ENCODE results near the gene PLXNB3. TPM values are rescaled to one million over a fixed set of nuclear protein-coding genes. Genes with fewer than 3 reads are reported as not detected.
"Not testable (repeated sequence)": the region's sequence is repeated elsewhere in the genome, so short reads cannot be mapped to it uniquely, and the experiment has no call there.

The PLXNB3 gene
- total and polyA plus RNA-seq, 7 experiments from 2014 or later, result 0.45 to 1.6 (median 0.68) TPM; not detected in 4

- H3K4me3 ChIP-seq (ENCODE audit: low read length), result no peak overlapping the region
- no peak for DNase-seq
- H3K9me3 ChIP-seq (ENCODE audit: control insufficient read depth in 2 of 3, low read length in 3 of 3), result no peaks in the 10 kb centered on the region
- H3K27ac ChIP-seq (ENCODE audit: low read depth, low read length), result no peak overlapping the region
- Mint-ChIP-seq H3K36me3 (peaks cover 0 to 17% (median 4%) of the 10 kb centered on the region in 5 donors), H3K4me3 (no peak overlapping the region), H3K27me3 (no peaks in the 10 kb centered on the region), H3K27ac (no peak overlapping the region), H3K9me3 (no peaks in the 10 kb centered on the region), H3K4me1 (peaks cover 0 to 31% (median 24%) of the 10 kb centered on the region in 7 donors)
- H3K27me3 ChIP-seq (ENCODE audit: control insufficient read depth in 2 of 2, insufficient read depth in 2 of 2, low read length in 2 of 2), result no peaks in the 10 kb centered on the region
- peaks cover 0 to 8% (median 0%) of the 10 kb centered on the region in 3 experiments for H3K36me3 ChIP-seq (ENCODE audit: control insufficient read depth in 2 of 3, insufficient read depth in 3 of 3, low read length in 3 of 3)
- H3K4me1 ChIP-seq (ENCODE audit: control insufficient read depth in 2 of 2, insufficient read depth in 2 of 2, low read length in 2 of 2), result peaks cover 5 to 17% of the 10 kb centered on the region in 2 donors
- ChIA-PET CTCF (no interaction called here), POLR2A (interaction anchor here (2.0 kb wide), 1 partner anchor 11 kb away, joined by 5 read pairs; no protein-coding TSS in a partner anchor)
- intact Hi-C loops (cut with micrococcal nuclease), result no loop called here
- no peak for ATAC-seq
Measured at GRCh38 chrX:153738056-153738605, 25.9 kb upstream of the PLXNB3 start.

- Histone ChIP-seq H3K27me3 (ENCODE audit: control insufficient read depth in 2 of 2, insufficient read depth in 2 of 2, low read length in 2 of 2) (no peaks in the 10 kb centered on the region), H3K4me3 (ENCODE audit: low read length) (no peak overlapping the region), H3K4me1 (ENCODE audit: control insufficient read depth in 2 of 2, insufficient read depth in 2 of 2, low read length in 2 of 2) (peaks cover 5 to 17% of the 10 kb centered on the region in 2 donors), H3K36me3 (ENCODE audit: control insufficient read depth in 2 of 3, insufficient read depth in 3 of 3, low read length in 3 of 3) (peaks cover 0 to 8% (median 0%) of the 10 kb centered on the region in 3 experiments), H3K9me3 (ENCODE audit: control insufficient read depth in 2 of 3, low read length in 3 of 3) (no peaks in the 10 kb centered on the region), H3K27ac (ENCODE audit: low read depth, low read length) (peak overlapping the region; percentile 40)
- H3K27me3 Mint-ChIP-seq, result no peaks in the 10 kb centered on the region
- ATAC-seq (peak; percentile 64), DNase-seq (peak in 5 of 9 donors; percentile 32 to 45 (median 35))
- peak overlapping the region; percentile 45 to 86 (median 76) for H3K4me3 Mint-ChIP-seq
- intact Hi-C loops (cut with micrococcal nuclease), result loop anchor here in 1 of 2 donors (1.0 kb wide), 1 partner anchor 16 kb away; the partner anchor contains the start of genes ABCD1 and BCAP31
- ChIA-PET POLR2A (interaction anchor here (2.0 kb wide), 1 partner anchor 12 kb away, joined by 5 read pairs; no protein-coding TSS in a partner anchor), CTCF (interaction anchor here (0.6 kb wide), 1 partner anchor 267 kb away, joined by 3 read pairs; no protein-coding TSS in a partner anchor)
- peak overlapping the region; percentile 56 to 91 (median 78) for H3K27ac Mint-ChIP-seq
- peaks cover 0 to 13% (median 1%) of the 10 kb centered on the region in 5 donors for H3K36me3 Mint-ChIP-seq
- no peaks in the 10 kb centered on the region for H3K9me3 Mint-ChIP-seq
- peaks cover 0 to 34% (median 25%) of the 10 kb centered on the region in 7 donors for H3K4me1 Mint-ChIP-seq
Measured at GRCh38 chrX:153739754-153740486, 24.1 kb upstream of the PLXNB3 start.

DNA sequence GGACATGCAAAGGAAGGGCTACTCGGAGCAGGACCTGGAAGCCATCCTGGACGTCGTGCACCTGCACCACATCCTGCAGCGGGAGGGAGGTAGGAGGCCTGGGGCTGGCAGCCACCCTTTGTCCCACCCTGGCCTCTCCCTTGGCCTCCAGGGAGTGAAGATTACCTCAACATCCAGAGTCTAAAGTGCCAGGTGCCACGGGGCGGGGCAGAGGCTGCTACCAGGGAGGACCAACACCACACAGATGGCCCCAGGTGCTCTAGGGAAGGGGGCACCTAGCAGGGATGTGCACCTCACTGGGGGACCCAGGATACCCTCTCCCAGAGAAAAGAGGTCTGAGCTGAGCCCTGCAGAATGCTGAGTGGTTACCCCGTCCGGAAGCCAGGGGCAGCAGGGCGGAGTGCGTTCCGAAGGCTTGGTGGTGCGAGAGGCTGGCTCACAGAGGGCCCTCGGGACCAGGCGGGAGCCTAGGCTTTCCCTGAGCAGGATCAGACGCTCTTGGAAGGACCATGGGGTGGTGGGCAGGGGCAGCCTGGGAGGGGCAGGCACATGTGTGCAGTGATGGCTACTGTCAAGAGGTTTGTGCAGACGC lies 23.3 kb upstream of the PLXNB3 start:
- ATAC-seq (no peak), DNase-seq (no peak)
- ChIA-PET POLR2A (no interaction called here), CTCF (no interaction called here)
- Mint-ChIP-seq H3K27ac (peak overlapping the region; percentile 30 to 91 (median 78)), H3K4me1 (peaks cover 0 to 35% (median 18%) of the 10 kb centered on the region in 7 donors), H3K9me3 (no peaks in the 10 kb centered on the region), H3K36me3 (peaks cover 0 to 6% (median 0%) of the 10 kb centered on the region in 5 donors), H3K27me3 (no peaks in the 10 kb centered on the region), H3K4me3 (peak overlapping the region in 9 of 10 donors; percentile 65 to 86 (median 76))
- no peaks in the 10 kb centered on the region for H3K27me3 ChIP-seq (ENCODE audit: control insufficient read depth in 2 of 2, insufficient read depth in 2 of 2, low read length in 2 of 2)
- H3K4me3 ChIP-seq (ENCODE audit: low read length), result no peak overlapping the region
- intact Hi-C loops (cut with micrococcal nuclease), result loop anchor here in 1 of 2 donors (1.0 kb wide), 1 partner anchor 16 kb away; the partner anchor contains the start of genes ABCD1 and BCAP31
- H3K9me3 ChIP-seq (ENCODE audit: control insufficient read depth in 2 of 3, low read length in 3 of 3), result no peaks in the 10 kb centered on the region
- peak overlapping the region; percentile 40 for H3K27ac ChIP-seq (ENCODE audit: low read depth, low read length)
- peaks cover 5 to 17% of the 10 kb centered on the region in 2 donors for H3K4me1 ChIP-seq (ENCODE audit: control insufficient read depth in 2 of 2, insufficient read depth in 2 of 2, low read length in 2 of 2)
- peaks cover 0 to 8% (median 0%) of the 10 kb centered on the region in 3 experiments for H3K36me3 ChIP-seq (ENCODE audit: control insufficient read depth in 2 of 3, insufficient read depth in 3 of 3, low read length in 3 of 3)

DNA sequence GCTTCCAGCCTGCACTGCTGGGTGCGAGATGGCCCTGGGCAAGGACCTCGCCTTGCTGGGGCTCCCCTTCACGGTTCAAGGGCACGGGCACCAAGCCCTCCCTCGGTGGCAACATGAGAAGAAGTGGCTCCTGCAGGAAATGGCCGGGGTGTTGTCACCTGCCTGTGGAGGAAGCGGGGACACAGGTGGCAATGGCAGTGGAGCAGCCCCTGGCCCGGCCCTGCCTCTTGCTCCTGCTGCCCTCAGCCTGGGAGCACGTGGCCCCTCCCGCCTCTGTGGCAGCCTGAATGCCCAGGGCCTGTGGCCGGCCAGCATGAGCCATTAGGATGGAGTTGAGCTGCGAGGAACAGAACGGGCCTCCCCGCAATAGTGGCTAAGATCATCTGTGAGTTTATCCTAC lies 22.6 kb upstream of the PLXNB3 start:
- no peak for DNase-seq
- no peaks in the 10 kb centered on the region for H3K9me3 ChIP-seq (ENCODE audit: control insufficient read depth in 2 of 3, low read length in 3 of 3)
- Mint-ChIP-seq H3K9me3 (no peaks in the 10 kb centered on the region), H3K27me3 (peaks cover 0 to 5% (median 0%) of the 10 kb centered on the region in 5 donors), H3K4me1 (peaks cover 0 to 35% (median 17%) of the 10 kb centered on the region in 7 donors), H3K27ac (peak overlapping the region in 8 of 9 donors; percentile 30 to 91 (median 60)), H3K36me3 (peaks cover 0 to 6% (median 0%) of the 10 kb centered on the region in 5 donors), H3K4me3 (peak overlapping the region in 8 of 10 donors; percentile 49 to 86 (median 74))
- no peak overlapping the region for H3K27ac ChIP-seq (ENCODE audit: low read depth, low read length)
- no peaks in the 10 kb centered on the region for H3K27me3 ChIP-seq (ENCODE audit: control insufficient read depth in 2 of 2, insufficient read depth in 2 of 2, low read length in 2 of 2)
- intact Hi-C loops (cut with micrococcal nuclease), result no loop called here
- POLR2A ChIA-PET, result no interaction called here
- H3K4me3 ChIP-seq (ENCODE audit: low read length), result no peak overlapping the region
- CTCF ChIA-PET, result no interaction called here
- peaks cover 0 to 8% (median 0%) of the 10 kb centered on the region in 3 experiments for H3K36me3 ChIP-seq (ENCODE audit: control insufficient read depth in 2 of 3, insufficient read depth in 3 of 3, low read length in 3 of 3)
- ATAC-seq, result no peak
- H3K4me1 ChIP-seq (ENCODE audit: control insufficient read depth in 2 of 2, insufficient read depth in 2 of 2, low read length in 2 of 2), result peaks cover 5 to 17% of the 10 kb centered on the region in 2 donors

GRCh38 chrX:153742111-153742510 lies 21.9 kb upstream of the PLXNB3 start:
- POLR2A ChIA-PET; H3K27me3 ChIP-seq (ENCODE audit: control insufficient read depth in 2 of 2, insufficient read depth in 2 of 2, low read length in 2 of 2); H3K4me3 ChIP-seq (ENCODE audit: low read length); intact Hi-C loops (cut with micrococcal nuclease); H3K4me3 Mint-ChIP-seq; H3K27me3 Mint-ChIP-seq; ATAC-seq; H3K9me3 Mint-ChIP-seq; CTCF ChIA-PET; H3K9me3 ChIP-seq (ENCODE audit: control insufficient read depth in 2 of 3, low read length in 3 of 3); H3K36me3 Mint-ChIP-seq; DNase-seq; H3K36me3 ChIP-seq (ENCODE audit: control insufficient read depth in 2 of 3, insufficient read depth in 3 of 3, low read length in 3 of 3); H3K27ac ChIP-seq (ENCODE audit: low read depth, low read length): not testable (repeated sequence)
- H3K4me1 Mint-ChIP-seq, result peaks cover 0 to 35% (median 17%) of the 10 kb centered on the region in 7 donors
- H3K27ac Mint-ChIP-seq, result peak overlapping the region in 1 of 9 donors; percentile 76
- peaks cover 5 to 17% of the 10 kb centered on the region in 2 donors for H3K4me1 ChIP-seq (ENCODE audit: control insufficient read depth in 2 of 2, insufficient read depth in 2 of 2, low read length in 2 of 2)

DNA sequence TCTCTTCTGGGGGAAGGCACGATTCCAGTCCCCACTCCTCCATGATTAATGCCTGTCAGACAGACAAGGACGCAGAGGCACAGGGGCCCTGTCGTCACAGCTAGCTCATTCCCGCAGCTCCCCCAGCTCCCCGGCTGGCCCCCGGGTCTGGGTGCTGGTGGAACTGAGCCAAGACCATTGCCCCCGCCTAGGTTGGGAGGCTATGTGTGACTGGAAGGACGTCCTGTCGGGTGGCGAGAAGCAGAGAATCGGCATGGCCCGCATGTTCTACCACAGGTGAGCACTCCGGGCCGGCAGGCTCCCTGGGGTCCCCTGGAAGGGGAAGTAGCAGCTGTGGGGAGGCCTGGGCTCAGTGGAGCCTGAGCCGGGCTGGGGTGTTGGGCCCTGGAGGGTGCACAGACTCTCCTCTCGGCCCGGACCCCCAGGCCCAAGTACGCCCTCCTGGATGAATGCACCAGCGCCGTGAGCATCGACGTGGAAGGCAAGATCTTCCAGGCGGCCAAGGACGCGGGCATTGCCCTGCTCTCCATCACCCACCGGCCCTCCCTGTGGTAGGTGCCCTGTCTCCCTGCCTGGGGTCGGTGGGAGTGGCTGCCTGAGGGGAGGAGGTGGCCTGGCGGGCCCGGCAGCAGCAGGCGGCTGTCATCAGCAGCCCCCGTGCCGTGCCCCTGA lies 21.1 kb upstream of the PLXNB3 start:
- ATAC-seq; H3K4me3 Mint-ChIP-seq; H3K9me3 ChIP-seq (ENCODE audit: control insufficient read depth in 2 of 3, low read length in 3 of 3); H3K36me3 Mint-ChIP-seq; H3K27me3 ChIP-seq (ENCODE audit: control insufficient read depth in 2 of 2, insufficient read depth in 2 of 2, low read length in 2 of 2); H3K9me3 Mint-ChIP-seq; H3K27ac ChIP-seq (ENCODE audit: low read depth, low read length); intact Hi-C loops (cut with micrococcal nuclease); CTCF ChIA-PET; H3K36me3 ChIP-seq (ENCODE audit: control insufficient read depth in 2 of 3, insufficient read depth in 3 of 3, low read length in 3 of 3); DNase-seq; H3K27me3 Mint-ChIP-seq; POLR2A ChIA-PET; H3K4me3 ChIP-seq (ENCODE audit: low read length): not testable (repeated sequence)
- peaks cover 5 to 17% of the 10 kb centered on the region in 2 donors for H3K4me1 ChIP-seq (ENCODE audit: control insufficient read depth in 2 of 2, insufficient read depth in 2 of 2, low read length in 2 of 2)
- Mint-ChIP-seq H3K27ac (peak overlapping the region in 1 of 9 donors; percentile 17), H3K4me1 (peaks cover 0 to 35% (median 17%) of the 10 kb centered on the region in 7 donors)

Data from naive thymus-derived CD4-positive, alpha-beta T cell (primary cell).